Transverse colon (tissue), 4 donors: ENCODE results near the gene DOCK3.
"Not testable (repeated sequence)": the region's sequence is repeated elsewhere in the genome, so short reads cannot be mapped to it uniquely, and the experiment has no call there.

Experiments
- POLR2A ChIP-seq: fragments of 450-650 bp; IDR thresholded peaks from one replicate; pipeline ENCODE4 v1.6.1; 2016; ENCODE audit warnings: antibody characterized with exemption, mild to moderate bottlenecking, moderate library complexity
- POLR2AphosphoS5 ChIP-seq, 3 donors: sonication (generic); formaldehyde crosslinking; IDR thresholded peaks; one replicate each; pipeline ENCODE4 v1.6.1; 2016; ENCODE audit warnings: antibody characterized with exemption in 3 of 3
- TF ChIP-seq, protein P1 (sequence below), 5 experiments: fragments of 200-600 bp in 3 of 5; fragments of 450-650 bp in 2 of 5; sonication (generic) in 3 of 5; IDR thresholded peaks; 1 replicate in 2 of 5; 2 replicates in 3 of 5; pipeline ENCODE4 v1.5.1; 2016 to 2017; ENCODE audit warnings: antibody characterized with exemption in 5 of 5, inconsistent platforms in 3 of 5, mild to moderate bottlenecking in 2 of 5, moderate library complexity in 1 of 5

- TF ChIP-seq, protein P1, sequence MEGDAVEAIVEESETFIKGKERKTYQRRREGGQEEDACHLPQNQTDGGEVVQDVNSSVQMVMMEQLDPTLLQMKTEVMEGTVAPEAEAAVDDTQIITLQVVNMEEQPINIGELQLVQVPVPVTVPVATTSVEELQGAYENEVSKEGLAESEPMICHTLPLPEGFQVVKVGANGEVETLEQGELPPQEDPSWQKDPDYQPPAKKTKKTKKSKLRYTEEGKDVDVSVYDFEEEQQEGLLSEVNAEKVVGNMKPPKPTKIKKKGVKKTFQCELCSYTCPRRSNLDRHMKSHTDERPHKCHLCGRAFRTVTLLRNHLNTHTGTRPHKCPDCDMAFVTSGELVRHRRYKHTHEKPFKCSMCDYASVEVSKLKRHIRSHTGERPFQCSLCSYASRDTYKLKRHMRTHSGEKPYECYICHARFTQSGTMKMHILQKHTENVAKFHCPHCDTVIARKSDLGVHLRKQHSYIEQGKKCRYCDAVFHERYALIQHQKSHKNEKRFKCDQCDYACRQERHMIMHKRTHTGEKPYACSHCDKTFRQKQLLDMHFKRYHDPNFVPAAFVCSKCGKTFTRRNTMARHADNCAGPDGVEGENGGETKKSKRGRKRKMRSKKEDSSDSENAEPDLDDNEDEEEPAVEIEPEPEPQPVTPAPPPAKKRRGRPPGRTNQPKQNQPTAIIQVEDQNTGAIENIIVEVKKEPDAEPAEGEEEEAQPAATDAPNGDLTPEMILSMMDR (IDR thresholded peaks at IDR 0.05), result not testable (repeated sequence)
- TF ChIP-seq POLR2AphosphoS5 (IDR thresholded peaks at IDR 0.05); POLR2A: not testable (repeated sequence)
Measured at GRCh38 chr3:50831009-50831408, 156.3 kb downstream of the DOCK3 start.
